Osteoblast (primary cell): ENCODE measurements around the gene NRXN2. TPM values are rescaled to one million over a fixed set of nuclear protein-coding genes. Genes with fewer than 3 reads are reported as not detected.

Experiments used
- DNase-seq: peaks from one replicate; pipeline ENCODE4 v3.0.0; 2011; ENCODE audit warnings: low spot score, mixed read lengths; ENCODE audit not compliant: insufficient read length; ENCODE audit errors: missing footprints
- H2AFZ ChIP-seq: 2 replicates; pipeline ENCODE4 v1.6.0; 2011; ENCODE audit warnings: mild to moderate bottlenecking, low read length
- H3K27ac ChIP-seq: 2 replicates; pipeline ENCODE4 v1.5.1; 2011; ENCODE audit warnings: mild to moderate bottlenecking, low read depth, low read length, moderate library complexity
- H3K27me3 ChIP-seq: 2 replicates; pipeline ENCODE4 v1.6.0; 2012; ENCODE audit warnings: mild to moderate bottlenecking, control low read depth, inconsistent platforms, low read length, moderate library complexity; ENCODE audit not compliant: insufficient read depth
- H3K36me3 ChIP-seq: 2 replicates; pipeline ENCODE4 v1.5.1; 2011; ENCODE audit warnings: mild to moderate bottlenecking, low read length, control low read depth, moderate library complexity; ENCODE audit not compliant: insufficient read depth
- H3K4me1 ChIP-seq: 2 replicates; pipeline ENCODE4 v1.5.1; 2011; ENCODE audit warnings: mild to moderate bottlenecking, low read length, control low read depth, moderate library complexity; ENCODE audit not compliant: insufficient read depth
- H3K4me2 ChIP-seq: 2 replicates; pipeline ENCODE4 v1.6.0; 2011; ENCODE audit warnings: mild to moderate bottlenecking, low read length; ENCODE audit not compliant: insufficient read depth
- H3K4me3 ChIP-seq: fragments of 200-600 bp; sonication (generic); 3 replicates; pipeline ENCODE4 v1.5.1; 2012; ENCODE audit warnings: mild to moderate bottlenecking, low read length, inconsistent platforms; ENCODE audit not compliant: insufficient read depth
- H3K79me2 ChIP-seq: 2 replicates; pipeline ENCODE4 v1.6.0; 2012; ENCODE audit warnings: mild to moderate bottlenecking, low read length, control low read depth, inconsistent platforms; ENCODE audit not compliant: insufficient read depth
- H3K9me3 ChIP-seq: 2 replicates; pipeline ENCODE4 v1.5.1; 2011; ENCODE audit warnings: low read depth, low read length, control low read depth
- H4K20me1 ChIP-seq: 2 replicates; pipeline ENCODE4 v1.6.0; 2012; ENCODE audit warnings: mild to moderate bottlenecking, low read length, control low read depth; ENCODE audit not compliant: insufficient read depth
- total RNA-seq: library from RNA; depleted of rRNA; stranded (reverse); fragments of >200 nt; gene quantifications from 2 replicates; pipeline ENCODE4 v1.2.3, GENCODE V29; 2012
- TF ChIP-seq, protein P1 (sequence below): IDR thresholded peaks from 2 replicates; pipeline ENCODE4 v1.5.1; 2011; ENCODE audit warnings: mild to moderate bottlenecking, low read depth, low read length, moderate library complexity; ENCODE audit errors: extremely low read depth

Gene NRXN2
- total RNA-seq, 1 donor, result 90.1 TPM

DNA sequence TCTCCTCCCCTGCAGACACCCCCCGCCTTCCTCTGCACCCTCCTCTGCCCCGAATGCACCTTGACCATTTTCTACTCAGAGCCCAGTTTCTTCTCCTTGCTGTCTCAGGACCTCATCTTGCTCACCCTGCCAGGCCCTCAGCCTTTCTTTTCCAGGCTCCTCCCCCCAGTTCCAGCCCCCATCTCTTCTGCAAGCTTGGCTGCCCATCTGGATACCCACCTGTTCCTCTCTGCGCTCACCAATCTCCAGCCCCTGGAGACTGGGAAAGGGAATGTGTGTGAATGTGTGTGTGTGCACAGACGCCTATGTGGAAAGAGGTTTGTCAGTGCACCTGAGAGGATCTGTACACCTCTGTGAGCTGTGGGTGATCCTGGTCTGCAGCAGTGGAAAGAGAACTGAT is 95.6 kb downstream of the NRXN2 start:
- H3K27me3 ChIP-seq, result no peaks in the 10 kb centered on the region
- H3K4me2 ChIP-seq, result no peak overlapping the region
- H3K36me3 ChIP-seq, result peaks cover 52% of the 10 kb centered on the region
- peaks cover 32% of the 10 kb centered on the region for H4K20me1 ChIP-seq
- H3K9me3 ChIP-seq, result no peaks in the 10 kb centered on the region
- no peak overlapping the region for H3K27ac ChIP-seq
- TF ChIP-seq, protein P1, sequence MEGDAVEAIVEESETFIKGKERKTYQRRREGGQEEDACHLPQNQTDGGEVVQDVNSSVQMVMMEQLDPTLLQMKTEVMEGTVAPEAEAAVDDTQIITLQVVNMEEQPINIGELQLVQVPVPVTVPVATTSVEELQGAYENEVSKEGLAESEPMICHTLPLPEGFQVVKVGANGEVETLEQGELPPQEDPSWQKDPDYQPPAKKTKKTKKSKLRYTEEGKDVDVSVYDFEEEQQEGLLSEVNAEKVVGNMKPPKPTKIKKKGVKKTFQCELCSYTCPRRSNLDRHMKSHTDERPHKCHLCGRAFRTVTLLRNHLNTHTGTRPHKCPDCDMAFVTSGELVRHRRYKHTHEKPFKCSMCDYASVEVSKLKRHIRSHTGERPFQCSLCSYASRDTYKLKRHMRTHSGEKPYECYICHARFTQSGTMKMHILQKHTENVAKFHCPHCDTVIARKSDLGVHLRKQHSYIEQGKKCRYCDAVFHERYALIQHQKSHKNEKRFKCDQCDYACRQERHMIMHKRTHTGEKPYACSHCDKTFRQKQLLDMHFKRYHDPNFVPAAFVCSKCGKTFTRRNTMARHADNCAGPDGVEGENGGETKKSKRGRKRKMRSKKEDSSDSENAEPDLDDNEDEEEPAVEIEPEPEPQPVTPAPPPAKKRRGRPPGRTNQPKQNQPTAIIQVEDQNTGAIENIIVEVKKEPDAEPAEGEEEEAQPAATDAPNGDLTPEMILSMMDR, result no peak
- no peaks in the 10 kb centered on the region for H3K4me1 ChIP-seq
- no peaks in the 10 kb centered on the region for H3K79me2 ChIP-seq
- no peak for DNase-seq
- no peak overlapping the region for H3K4me3 ChIP-seq
- H2AFZ ChIP-seq, result no peak overlapping the region

- Histone ChIP-seq H3K27ac (no peak overlapping the region), H3K4me1 (no peaks in the 10 kb centered on the region), H2AFZ (no peak overlapping the region), H3K4me3 (no peak overlapping the region), H3K27me3 (no peaks in the 10 kb centered on the region), H3K36me3 (peaks cover 50% of the 10 kb centered on the region), H3K79me2 (no peaks in the 10 kb centered on the region), H4K20me1 (peaks cover 30% of the 10 kb centered on the region), H3K4me2 (no peak overlapping the region), H3K9me3 (no peaks in the 10 kb centered on the region)
- TF ChIP-seq, protein P1, result no peak
- no peak for DNase-seq
Observed at GRCh38 chr11:64626637-64627036, 96.4 kb downstream of the NRXN2 start.

- DNase-seq, result no peak
- no peaks in the 10 kb centered on the region for H3K79me2 ChIP-seq
- no peak overlapping the region for H2AFZ ChIP-seq
- H3K4me1 ChIP-seq, result no peaks in the 10 kb centered on the region
- H3K27me3 ChIP-seq, result no peaks in the 10 kb centered on the region
- no peak overlapping the region for H3K4me2 ChIP-seq
- H3K27ac ChIP-seq, result no peak overlapping the region
- no peaks in the 10 kb centered on the region for H3K9me3 ChIP-seq
- TF ChIP-seq, protein P1, result no peak
- peaks cover 28% of the 10 kb centered on the region for H4K20me1 ChIP-seq
- no peak overlapping the region for H3K4me3 ChIP-seq
- H3K36me3 ChIP-seq, result peaks cover 44% of the 10 kb centered on the region
Observed at GRCh38 chr11:64624883-64625481, 98.0 kb downstream of the NRXN2 start.

DNA sequence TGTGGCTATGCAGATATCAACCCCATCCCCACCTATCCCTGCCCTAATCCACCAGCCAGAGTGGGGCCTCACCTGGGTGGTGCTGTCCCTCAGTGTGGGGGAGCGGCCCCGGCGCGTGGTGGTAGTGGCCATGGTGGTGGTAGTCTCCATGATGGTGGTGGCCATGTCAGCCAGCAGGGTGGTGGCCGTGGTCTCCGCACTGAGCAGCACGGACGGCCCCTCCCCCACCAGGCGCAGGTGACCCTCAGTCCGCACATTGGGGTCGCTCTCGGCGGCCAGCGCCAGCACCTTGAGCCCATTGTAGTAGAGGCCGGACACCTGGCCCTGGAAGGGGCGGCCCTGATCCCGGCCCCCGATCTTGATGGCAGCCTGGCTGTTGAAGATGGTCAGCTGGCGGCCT is 100.3 kb downstream of the NRXN2 start:
- Histone ChIP-seq H3K4me3 (no peak overlapping the region), H3K79me2 (no peaks in the 10 kb centered on the region), H3K4me2 (no peak overlapping the region), H4K20me1 (peaks cover 26% of the 10 kb centered on the region), H3K27me3 (no peaks in the 10 kb centered on the region), H3K9me3 (no peaks in the 10 kb centered on the region), H3K4me1 (peaks cover 3% of the 10 kb centered on the region), H3K36me3 (peaks cover 39% of the 10 kb centered on the region), H3K27ac (no peak overlapping the region), H2AFZ (no peak overlapping the region)
- TF ChIP-seq, protein P1, result no peak
- no peak for DNase-seq
